Thyroid gland (tissue), 4 donors: ENCODE measurements around the gene OGDH.

Source experiments
- CTCF ChIP-seq, 6 experiments: fragments of 200-600 bp in 3 of 6; fragments of 450-650 bp in 3 of 6; sonication (generic) in 3 of 6; IDR thresholded peaks; one replicate each; pipeline ENCODE4 v1.5.1; 2016 to 2019; ENCODE audit warnings: antibody characterized with exemption in 6 of 6, mild to moderate bottlenecking in 2 of 6, inconsistent platforms in 1 of 6, moderate library complexity in 1 of 6
- POLR2A ChIP-seq, 2 donors: fragments of 450-650 bp; IDR thresholded peaks; one replicate each; pipeline ENCODE4 v1.6.1; 2017; ENCODE audit warnings: antibody characterized with exemption in 2 of 2, mild to moderate bottlenecking in 2 of 2, moderate library complexity in 1 of 2

GRCh38 chr7:44707558-44708230 lies 101.3 kb downstream of the OGDH start:
- TF ChIP-seq POLR2A (IDR thresholded peaks at IDR 0.05) (no peak), CTCF (IDR thresholded peaks at IDR 0.05) (no peak)
